Stimulated activated CD4-positive, alpha-beta T cell treated with anti-CD3 and anti-CD28 coated beads, TNF-alpha, amount 100 ng/mL, for 24 hours (primary cell): Measurements from ENCODE around the gene GPR84.

Experiments
- DNase-seq, 3 experiments: peaks; one replicate each; pipeline ENCODE4 v3.0.0-alpha.2; 2020; ENCODE audit warnings: low read depth in 3 of 3

GPR84 gene

DNA sequence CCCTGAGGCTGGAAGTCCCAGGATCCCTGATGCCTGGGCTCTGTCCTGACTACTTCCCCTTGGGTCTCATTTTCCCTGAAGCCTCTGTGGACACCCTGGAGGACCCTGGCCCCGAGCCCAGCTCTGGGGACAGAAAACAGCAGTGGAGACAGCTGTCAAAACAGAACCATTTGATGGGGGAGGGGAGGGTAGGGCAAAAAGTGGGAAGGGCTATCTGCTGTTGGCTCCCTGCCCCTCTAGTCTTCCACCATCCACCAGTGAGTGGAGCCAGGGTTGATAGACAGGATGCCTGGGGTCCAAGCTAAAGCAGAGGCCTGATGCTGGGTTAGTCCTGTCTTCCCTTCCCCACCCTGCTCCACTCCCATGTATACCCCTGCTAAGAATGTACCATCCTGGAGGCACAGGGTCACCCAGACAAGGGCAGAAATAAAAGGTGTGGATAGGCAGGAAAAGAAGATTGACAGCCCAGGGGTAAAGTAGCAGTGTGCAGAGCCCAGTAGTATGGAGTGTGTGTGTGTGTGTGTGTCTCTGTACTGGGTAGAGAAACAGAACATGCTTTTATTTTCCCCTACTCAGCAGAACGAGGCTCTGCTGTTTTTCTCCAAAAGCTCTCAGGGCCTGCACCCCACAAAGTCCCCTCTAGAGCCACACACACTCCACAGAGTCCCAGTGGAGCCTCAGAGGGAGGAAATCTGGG lies 10.4 kb upstream of the GPR84 start:
- no peak for DNase-seq

DNA sequence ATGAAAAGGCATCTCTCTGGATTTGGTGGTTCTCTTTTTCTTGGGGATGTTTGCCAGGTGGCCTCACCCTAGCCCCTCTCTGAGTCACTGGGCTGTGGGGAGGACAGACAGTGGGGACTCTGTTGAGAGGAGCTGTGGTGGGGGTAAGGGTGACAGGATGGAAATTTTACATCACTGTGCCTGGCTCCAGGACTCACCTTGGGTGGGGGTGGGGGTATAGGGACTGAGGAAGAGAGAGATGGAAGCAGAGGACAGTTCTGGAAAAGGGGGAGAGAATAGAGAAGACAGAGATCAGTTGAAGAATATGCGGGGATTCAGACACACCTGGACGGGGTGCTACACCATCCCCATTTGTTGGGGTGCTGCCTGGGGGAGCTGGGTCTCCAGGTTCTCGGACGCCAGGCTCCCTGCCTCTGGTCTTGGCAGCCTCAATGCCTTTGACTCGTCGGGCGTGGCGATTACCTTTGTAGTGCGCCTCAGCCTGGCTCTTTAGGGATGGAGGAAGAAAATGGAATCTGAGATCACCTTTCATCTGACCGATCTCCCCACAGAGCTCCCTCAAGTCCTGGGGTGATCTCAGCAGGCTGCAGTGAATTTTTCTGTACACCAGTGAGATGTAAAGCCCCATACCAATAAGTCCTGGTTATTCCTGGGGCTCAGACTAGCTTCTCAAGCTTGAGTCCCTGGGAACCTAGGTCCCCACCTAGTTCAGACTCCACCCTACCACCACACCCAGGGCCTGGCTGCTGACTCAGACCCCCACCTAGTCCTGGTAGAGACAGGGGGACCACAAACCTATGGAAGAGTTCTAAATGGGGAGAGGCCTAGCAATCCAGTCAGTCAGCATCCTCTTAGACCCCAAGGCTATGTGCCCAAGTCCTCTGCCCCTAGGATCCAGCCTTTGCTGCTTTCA lies 9.6 kb upstream of the GPR84 start:
- no peak for DNase-seq

DNA sequence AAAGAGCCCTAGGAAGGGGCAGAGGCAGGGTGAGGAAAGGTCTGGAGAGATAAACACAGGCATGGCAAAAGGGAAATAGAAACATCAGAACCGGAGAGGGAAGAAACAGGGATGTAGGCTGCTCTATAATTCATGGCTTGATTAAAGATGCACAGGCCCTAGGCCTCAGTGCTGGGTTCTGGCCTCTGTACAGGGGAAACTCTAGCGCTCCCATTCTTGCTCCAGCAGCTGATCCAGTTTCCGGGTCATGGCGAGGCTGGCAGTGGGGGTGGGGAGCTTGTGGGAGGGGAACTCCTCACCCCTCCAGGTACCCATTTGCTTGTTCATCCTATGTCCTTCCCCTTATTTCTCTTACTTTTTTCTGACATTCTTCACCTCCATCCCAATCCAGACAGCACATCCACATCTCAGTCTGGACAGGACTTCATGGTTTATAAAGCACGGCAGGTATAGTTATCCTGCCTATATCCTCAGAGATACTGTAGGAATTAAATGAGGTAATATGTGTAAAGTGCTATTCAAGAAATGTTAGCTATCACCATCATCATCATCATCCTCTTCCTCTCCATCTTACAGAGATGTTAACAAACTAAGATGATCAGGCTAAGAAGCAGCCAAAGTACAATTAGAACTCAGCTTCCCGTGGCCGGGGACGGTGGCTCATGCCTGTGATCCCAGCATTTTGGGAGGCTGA lies 8.0 kb upstream of the GPR84 start:
- no peak for DNase-seq

DNA sequence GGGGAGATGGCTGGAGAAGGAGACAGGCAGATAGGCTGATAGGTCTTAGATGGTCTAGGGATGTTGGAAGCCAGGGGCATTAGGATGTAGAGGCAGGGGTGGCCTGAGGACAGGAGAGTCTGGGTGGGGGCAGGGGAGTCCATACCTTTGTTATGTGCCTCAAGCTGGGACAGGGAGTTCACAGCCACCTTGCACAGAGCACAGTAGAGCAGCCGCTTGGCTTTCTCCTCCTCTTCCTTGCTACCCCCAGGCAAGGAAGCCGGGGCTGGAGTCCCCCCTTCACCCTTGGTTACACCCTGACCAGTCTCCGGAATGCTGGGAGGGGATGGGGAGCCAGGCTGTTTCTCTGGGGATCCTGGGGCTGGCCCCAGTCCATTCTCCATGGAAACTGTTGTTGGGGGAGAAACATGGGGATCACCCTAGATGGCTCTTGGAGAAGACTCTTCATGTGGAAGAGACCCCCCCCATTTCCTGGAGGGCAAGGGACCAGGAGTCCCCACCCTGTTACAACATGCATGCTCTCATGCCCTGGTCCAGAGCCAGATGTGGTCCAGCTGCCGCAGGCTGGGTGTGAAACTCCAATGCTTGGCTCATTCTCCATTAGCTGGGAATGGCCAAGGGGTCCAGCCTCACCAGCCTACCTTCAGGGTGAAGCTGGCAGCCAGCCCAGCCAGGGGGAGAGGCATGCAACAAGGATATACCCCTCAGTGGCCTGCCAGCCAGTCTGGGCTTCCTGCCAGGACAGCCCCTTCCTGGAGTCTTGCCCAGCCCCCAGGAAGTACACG lies 7.2 kb upstream of the GPR84 start:
- DNase-seq: no peak

DNA sequence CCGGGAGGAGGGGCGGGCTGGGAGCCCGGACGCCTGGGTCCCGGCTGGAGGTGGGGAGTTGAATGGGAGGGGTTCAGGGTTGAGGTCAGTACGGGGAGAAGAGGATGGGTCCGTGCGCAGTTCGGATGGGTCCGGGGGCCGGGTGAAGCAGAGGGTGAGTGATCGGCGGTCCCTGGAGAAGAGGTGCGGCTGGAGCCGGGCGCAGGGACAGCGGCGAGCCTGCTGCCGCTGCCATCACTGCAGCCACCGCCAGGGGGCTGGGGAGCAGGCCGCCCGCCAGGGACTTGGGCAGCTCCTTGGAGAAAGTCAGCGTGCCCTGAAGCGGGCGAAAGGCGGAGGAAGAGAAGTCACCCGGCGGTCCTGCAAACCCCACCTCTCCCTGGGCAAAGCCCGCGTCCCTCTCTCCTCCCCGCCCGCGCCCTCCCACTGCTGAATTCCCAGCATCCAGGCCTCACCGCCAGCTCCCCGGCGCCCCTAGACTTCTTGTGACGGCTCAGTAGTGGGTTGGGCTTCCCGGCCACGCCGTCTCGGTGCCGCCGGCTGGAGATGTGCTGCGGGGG lies 6.0 kb upstream of the GPR84 start:
- DNase-seq: no peak

DNA sequence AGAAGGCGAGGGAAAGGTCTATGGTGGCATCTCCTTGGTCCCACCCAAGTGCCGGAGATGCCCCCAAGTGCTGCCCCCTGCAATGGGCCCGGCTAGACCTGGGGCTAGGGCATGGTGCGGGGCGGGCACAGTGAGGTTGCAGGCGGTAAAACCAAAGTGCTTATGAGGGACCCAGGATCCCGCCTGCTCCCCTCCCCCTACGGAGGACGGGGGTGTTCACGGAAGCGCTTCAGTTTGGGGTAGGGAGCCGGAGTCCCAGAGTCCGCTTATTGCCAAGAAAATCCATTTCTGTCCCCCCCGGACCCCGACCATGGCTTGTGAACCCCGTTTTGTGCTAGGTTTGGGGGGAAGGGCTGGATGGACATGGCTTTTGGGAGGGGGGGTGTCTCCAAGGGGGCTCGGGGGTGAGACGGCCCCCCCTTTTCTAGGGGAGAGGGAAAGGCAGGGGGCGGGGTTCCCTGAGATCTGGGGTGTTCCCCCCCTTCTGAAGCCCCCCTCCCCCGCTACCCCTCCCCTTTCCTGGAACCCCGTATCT lies 5.4 kb upstream of the GPR84 start:
- DNase-seq: no peak

DNA sequence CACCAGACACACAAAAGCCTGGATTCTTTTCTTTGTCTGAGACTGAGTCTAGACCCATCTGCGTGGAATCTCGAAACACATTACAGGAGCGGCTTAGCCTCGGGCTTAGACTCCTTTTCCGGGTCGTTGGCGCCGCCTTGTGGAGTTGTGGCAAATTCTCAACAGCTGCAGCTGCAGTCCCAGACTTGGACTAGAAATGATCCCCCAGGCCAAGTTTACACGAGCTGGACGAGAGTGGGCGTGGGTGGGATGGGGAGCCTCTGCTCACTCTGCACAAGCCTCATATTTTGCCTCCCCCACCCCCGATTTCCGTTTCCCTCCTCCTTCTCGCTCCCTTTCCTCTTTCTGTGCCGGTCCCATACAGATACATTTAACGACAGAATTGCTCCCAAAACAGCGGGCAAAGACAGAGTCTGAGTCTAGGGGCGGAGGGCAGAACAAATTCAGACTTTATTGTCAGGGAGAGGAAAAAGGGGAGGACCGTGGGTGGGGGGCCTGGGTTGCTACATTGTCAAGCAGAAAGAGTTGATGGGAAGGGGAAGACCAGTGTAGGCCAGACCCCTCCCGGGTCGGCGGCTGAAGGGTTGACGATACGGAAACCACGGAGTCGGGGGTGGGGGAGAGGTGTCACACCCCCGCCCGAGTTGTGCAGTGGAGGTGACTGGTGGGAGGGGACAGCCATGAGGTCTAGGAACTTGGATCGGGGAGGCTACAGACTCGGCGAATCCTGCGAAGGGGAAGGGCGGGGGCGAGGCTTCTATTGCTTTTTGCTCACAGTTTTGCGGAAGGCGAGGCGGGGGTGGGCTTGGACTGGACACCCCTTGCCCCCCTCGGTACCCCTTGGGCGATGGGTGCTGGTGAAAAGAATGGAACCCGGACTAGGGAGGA lies 4.7 kb upstream of the GPR84 start:
- peak; percentile 78 to 91 (median 87) for DNase-seq

DNA sequence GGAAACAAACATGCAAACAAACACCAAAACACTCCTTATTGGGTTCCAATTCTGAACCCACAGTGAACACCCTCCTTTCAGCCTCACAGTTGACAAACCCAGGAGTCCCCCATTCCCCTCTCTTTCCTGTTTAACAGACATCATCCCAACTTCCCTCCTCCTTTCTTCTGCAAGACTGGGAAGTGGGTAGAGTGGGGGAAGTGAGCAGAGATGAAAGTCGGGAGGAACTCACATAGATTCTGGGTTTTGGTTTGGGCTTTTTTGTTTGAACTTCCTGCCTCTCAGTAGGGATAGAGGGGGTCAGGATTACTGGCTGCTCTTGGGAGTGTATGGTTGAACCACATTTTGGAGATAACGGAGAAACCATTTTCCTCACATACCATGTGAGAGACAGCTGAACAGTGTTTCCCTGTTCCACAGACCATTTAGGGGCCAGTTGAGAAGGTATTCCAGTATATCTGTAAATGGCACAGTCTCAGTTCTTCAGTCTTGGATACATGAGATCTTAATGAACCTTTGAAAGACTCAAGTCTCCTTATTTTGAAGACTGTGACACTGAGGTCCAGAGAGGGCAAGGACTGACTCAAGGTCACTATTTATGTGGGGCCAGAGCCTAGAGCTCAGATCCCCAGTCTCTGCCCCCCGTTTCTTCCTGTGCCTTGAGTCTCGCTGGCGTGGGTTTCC lies 3.9 kb upstream of the GPR84 start:
- DNase-seq: no peak

DNA sequence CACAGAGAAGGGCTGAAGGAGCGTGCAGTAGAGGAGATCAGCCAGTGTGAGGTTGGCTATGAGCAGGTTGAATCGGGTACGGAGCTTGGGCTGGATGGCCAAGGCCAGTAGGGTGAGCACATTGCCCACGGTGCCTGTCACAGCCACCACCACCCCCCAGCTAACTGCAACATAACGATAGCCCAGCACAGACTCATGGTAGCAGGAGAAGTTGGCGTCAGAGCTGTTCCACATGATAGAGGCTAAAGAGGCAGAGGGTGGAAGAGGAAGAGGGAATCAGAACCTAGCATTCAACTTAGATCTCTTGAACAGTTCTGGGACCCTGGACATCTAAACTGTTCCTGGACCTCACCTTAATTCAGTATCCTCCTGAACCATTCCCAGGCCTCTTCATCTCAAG lies 668 bp downstream of the GPR84 start:
- no peak for DNase-seq

DNA sequence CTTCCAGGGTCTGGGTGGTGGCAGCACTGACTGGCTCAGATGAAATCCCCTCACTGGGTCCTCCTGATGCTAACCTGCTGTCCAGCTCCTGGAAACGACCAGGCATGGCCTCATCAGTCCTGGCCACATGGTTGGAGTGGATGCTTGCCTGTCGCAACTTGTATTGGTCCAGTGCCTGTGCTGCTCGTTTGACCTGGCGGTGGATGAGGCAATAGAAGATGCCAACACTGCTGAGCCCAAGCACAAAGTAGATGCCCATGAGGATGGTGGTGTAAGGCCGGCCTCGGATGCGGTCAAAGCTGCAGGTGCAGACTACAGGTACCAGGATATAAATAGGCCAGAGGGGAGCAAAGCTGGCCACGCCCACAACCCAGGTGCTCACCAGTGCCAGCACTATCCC lies 1.2 kb downstream of the GPR84 start:
- no peak for DNase-seq

DNA sequence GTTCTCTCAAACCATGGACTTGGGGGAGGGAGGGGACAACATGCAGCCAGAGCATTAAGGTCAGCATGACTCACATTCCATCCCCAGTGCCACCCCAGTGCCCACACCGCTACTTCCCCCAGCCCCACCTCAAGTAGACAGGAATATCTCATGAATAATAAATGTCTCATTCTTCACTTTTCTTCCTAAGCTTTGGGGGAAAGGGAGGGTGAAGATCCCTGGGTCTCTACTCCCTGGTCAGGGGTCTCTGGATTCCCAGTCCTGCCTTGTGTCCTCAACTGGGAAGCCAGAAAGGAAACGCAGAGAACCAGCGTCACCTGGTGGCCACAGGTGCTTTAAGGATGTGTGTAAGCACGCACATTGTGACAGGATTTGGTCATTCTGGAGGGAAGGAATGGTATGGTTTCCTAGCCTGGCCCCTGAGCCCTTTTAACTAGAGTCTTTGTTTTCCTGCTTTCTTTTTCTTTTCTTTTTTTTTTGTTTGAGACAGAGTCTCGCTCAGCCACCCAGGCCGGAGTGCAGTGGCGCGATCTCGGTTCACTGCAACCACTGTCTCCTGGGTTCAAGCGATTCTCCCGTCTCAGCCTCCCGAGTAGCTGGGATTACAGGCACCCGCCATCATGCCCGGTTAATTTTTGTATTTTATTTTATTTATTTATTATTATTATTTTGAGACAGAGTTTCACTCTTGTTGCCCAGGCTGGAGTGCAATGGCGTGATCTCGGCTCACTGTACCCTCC lies 3.4 kb downstream of the GPR84 start:
- peak; percentile 28 to 58 (median 34) for DNase-seq

DNA sequence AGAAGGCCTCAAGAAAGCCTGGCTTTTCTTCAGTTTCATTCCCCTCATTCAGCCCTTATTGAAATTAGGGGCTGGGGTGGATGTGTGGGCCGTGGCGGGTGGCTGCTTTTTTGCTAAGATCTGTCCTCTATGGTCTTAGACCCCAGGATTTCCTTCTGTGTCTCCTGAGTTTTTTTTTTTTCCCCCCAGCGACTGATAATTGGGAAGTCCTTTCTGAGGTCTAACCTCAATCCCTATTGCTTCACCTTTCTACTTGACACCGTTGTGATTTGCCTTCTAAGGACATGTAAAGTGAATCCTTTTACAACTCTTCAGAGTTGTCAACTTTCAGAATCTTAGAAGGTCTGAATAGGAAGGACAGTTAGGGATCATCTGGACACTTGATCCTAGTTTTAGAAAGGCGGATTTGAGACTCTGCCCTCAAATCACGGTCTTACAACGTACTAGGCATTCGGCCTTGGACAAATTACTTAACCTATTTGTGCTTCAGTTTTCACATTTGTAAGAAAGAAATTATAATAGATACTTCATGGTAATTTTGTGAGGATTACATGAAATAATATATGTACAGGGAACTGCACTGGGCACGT lies 4.4 kb downstream of the GPR84 start:
- DNase-seq: no peak

DNA sequence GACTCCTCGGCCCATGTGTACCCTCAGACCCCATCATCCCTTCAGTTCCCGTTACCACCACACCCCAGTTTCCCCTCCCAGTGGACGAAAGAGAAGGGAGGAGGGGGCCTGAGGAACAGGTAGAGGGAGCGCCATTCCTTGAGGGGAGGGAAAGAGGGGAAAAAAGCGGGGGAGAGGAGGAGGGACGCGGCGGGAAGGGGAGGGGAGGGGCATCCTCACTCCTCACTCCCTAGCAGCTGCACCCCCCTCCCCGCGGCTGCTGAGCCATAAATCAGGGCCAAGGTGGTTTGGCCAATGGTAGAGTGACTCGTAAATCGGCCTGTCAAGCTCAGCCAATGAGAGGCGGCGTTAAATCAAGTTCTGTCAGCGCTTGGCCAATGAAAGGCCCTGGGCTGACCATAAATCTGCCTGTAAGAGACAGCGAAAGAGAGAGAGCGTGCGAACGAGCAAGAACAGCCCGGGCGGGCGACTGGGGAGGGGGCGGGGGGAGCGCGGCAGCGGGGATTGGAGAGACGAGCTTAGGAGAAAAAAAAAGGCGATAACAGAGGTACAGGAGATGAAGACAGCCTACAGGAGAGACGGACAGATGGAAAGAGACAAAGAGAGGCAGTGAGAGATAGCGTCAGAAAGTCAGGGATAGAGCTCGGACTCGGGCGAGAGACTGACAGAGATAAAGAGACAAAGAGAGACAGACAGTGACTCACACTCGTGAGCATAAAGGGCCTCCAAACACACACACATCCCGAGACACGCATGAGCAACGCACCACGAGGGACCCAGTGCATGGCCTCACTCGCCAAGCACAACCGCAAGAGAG lies 5.1 kb downstream of the GPR84 start:
- DNase-seq: peak; percentile 86 to 89 (median 88)

DNA sequence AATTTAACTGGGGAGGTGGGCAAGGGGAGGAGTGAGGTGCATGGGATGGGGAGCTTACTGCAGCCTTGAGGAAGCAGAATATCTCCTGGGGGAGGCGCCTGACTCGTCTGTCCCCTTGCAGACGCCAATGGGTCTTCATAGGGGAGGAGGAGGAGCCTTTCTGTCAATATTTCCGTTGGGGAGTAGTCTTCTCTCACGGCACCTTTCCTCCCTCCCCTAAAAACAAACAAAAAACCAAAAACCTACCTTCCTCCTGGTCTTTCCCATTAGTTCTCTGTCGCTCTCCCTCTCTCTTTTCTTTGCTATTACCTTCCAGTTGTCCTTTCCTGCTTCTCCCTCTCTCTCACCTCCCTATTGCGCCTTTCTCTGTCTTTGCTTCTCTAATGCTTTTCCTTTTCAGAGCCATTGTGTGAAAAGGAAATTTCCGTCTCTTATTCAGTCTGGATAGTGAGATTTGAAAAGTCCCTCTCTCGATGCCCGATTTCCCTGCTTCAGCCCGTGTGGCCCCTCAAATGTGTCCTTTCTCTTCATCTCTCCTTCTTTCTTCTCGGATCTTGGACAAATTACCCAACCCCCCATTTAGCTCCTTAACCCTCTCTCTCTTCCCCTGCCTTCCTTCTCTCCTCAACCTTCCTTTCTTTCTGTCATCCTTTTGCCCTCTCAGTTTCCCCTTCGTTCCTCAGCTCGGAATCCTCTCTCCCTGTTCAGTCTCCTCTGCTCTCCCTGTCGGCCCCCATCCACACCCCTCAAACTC lies 5.9 kb downstream of the GPR84 start:
- peak in 1 of 3 experiments; percentile 43 for DNase-seq

DNA sequence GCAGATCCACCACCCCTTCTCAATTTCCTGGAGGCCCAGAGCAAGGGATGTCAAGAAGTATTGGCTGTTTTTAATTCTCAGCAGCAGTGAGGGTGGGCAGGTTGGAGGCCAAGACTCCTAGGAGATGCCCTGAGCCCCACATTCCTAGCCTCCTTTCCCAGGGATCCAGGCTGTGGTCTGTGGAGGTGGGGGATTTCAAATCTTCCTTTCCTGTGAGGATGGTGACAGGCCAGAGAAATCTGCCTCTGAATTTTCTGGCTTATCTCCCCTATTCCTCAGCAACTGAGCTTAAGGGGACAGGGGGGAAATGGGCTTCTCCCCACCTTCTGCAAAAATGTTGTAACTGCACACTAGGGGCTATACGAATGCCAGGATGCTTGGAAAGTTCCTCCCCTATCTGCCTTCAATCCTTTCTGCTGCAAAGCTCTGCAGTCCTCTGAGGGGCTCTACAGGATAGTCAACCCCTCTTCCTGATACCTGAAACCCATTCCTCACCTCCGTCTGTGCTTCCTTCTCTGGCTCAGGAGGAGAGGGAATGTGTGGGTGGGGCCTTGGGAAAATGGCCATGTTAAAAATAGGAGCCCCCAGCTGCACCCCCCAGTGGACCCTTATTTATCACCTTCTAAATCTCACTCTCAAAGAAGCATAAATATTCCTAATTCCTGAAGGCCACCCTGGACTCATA lies 6.6 kb downstream of the GPR84 start:
- no peak for DNase-seq

DNA sequence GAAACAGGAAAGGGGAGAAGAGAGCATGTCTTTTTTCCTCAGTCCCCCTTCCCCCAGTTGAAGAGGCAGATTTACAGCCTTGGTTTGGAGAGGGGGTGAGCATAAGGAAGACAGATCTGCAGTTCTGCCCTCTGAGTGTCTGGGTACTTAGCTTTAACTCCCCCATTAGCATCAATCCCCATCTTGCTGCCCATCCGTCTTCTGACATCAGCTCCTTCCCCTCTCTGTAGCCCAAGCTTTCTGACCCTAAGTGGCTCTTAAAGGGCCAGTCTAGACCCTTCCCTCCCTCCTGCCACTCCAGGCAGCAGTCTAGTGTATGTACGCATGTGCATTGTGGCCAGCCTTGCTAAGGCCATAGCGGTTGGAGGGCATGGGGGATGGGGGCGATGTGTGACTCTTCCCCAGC lies 7.3 kb downstream of the GPR84 start:
- no peak for DNase-seq
